Stimulated activated naive CD4-positive, alpha-beta T cell (primary cell): Measurements from ENCODE around the gene DIP2A.
"Not testable (repeated sequence)": the region's sequence is repeated elsewhere in the genome, so short reads cannot be mapped to it uniquely, and the experiment has no call there.

ENCODE experiments used
- DNase-seq, 6 experiments: peaks; one replicate each; lab custom pipeline; 2025; lab: John Stamatoyannopoulos, UW

DIP2A gene

GRCh38 chr21:46424621-46425020, 34.1 kb upstream of the DIP2A start:
- peak in 4 of 6 experiments; percentile 24 to 46 (median 29) for DNase-seq

DNA sequence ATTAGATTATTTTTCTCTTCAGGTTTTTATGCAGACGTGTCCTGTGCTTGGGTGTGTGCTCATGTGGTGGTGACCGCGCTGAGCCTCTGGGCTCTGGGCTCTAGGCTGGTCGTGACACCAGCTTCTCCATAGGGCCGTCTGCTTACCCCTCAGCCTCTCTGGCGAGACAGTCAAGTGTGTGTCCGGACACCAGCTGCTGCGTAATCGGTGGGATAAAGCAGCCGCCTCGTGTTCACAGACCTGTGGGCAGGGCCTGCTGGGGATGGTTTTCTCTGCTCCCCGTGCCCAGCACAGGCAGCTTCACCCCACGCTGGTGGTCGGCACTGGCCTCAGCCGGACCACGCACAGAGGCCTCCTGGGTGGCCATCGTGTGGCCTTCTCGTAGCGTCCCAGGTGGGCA, 33.6 kb upstream of the DIP2A start:
- DNase-seq = no peak

GRCh38 chr21:46425571-46425970, 33.1 kb upstream of the DIP2A start:
- DNase-seq = peak in 5 of 6 experiments; percentile 5 to 65 (median 41)

GRCh38 chr21:46426313-46427046, 32.2 kb upstream of the DIP2A start:
- no peak for DNase-seq

DNA sequence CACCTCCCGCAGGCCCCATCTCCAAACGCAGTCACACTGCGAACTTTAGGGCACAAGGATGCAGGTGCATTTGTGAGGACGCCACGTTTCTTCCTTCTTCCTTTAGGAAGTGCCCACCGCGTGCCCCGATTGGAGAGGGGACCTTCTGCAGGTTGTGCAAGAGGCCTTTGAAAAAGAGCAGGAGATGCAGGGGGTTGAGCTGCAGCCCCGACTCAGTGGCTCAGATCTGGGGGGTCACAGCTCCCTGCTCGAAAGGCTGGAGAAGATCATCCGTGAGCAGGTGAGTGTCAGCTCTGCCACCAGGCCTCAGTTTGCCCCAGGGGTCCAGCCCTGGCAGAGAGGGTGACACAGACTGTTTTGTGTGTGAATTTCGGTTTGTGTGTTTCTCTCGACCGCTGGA, 31.2 kb upstream of the DIP2A start:
- DNase-seq = no peak

DNA sequence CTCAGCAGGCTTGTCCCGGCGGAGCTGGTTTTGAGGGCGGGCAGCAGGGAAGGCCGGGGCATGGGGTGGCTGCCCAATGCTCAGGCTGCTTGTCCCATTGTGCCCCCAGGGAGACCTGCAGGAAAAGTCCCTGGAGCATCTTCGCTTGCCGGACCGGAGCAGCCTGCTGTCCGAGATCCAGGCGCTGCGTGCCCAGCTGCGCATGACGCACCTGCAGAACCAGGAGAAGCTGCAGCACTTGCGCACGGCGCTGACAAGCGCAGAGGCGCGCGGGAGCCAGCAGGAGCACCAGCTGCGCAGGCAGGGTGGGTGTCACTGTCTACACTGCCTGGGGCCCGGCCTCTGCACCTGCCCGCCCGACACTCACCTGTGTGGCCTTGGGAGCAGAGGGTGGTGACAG, 30.4 kb upstream of the DIP2A start:
- DNase-seq = no peak

DNA sequence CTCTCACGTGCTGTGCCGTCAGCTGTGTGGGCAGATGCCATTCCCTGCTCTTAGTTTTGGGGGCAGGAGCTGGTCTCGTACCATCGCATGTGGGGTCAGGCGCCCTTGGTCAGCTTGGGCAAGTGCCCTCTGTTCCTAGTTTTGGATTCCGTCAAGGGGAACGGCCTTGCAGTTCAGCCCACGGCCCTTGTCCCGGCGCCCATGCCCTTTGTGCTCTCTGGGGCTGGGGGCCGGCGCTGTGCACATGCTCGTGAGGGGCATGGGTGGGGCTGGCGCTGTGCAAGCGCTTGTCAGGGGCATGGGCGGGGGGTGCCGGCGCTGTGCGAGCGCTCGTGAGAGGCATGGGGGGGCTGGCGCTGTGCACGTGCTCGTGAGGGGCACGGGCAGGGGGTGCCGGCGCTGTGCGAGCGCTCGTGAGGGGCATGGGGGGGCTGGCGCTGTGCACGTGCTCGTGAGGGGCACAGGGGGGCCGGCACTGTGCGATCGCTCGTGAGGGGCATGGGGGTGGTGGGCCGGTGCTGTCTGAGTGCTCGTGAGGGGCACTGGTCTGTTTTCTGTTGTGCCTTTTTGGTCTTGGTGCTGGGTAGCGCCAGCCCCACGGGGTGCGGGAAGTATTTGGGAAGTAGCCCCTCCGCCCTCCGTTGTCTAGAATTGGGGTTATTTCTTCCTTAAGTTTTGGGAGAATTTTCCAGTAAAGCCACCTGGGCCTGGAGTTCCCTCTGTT, 29.5 kb upstream of the DIP2A start:
- DNase-seq = no peak

DNA sequence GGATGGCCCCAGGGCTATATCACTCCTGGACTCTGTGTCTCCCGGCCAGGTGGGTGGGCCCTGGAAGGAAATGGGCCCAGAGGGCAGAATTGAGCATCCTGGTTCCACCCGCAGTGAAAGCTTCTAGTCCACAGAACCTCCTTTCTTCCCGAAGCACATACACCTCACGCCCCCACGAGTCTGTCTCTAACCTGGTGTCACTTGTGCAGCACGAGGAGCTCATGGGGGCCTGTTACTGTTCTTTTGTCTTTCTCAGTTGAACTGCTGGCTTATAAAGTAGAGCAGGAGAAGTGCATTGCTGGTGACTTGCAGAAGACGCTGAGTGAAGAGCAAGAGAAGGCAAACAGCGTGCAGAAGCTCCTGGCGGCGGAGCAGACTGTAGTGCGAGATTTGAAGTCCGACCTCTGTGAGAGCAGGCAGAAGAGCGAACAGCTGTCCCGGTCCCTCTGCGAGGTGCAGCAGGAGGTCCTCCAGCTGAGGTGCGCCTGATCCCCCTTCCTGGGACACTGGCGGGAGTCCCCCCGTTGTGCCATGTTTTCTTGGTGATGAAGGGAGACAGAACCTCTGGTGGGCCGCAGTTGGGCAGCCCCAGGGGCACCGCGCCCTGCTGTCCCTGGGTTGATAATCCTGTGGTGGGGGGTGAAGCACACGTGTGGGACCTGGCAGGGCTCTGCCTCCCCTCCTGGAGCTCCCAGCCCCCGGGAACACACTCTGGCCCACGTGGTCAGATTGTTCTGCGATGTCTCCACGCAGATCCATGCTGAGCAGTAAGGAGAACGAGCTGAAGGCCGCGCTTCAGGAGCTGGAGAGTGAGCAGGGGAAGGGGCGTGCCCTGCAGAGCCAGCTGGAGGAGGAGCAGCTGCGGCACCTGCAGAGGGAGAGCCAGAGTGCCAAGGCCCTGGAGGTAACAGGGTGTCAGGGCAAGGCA, 28.7 kb upstream of the DIP2A start:
- DNase-seq = no peak

GRCh38 chr21:46431448-46431847, 27.2 kb upstream of the DIP2A start:
- DNase-seq = no peak

DNA sequence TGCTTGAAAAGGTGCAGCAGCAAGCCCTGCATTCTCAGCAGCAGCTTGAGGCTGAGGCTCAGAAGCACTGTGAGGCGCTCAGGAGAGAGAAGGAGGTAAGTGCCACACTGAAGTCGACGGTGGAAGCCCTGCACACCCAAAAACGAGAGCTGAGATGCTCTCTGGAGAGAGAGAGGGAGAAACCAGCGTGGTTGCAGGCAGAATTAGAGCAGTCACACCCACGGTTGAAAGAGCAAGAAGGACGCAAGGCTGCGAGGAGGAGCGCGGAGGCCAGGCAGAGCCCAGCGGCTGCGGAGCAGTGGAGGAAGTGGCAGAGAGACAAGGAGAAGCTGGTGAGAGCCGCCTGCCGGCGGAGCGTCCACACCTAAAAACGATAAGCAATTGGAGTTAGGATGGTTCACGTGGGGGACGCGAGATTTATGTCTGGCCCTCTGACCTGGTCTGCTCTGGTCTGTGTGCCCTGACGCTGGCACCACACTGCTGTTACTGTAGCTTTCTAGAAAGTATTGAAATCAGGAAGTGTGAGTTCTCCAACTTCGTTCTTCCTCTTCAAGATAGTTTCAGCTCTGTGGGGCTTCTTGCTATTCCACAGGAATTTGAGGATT, 26.7 kb upstream of the DIP2A start:
- no peak for DNase-seq

GRCh38 chr21:46433116-46433515, 25.6 kb upstream of the DIP2A start:
- not testable (repeated sequence) for DNase-seq

GRCh38 chr21:46434322-46434958, 24.3 kb upstream of the DIP2A start:
- no peak for DNase-seq

DNA sequence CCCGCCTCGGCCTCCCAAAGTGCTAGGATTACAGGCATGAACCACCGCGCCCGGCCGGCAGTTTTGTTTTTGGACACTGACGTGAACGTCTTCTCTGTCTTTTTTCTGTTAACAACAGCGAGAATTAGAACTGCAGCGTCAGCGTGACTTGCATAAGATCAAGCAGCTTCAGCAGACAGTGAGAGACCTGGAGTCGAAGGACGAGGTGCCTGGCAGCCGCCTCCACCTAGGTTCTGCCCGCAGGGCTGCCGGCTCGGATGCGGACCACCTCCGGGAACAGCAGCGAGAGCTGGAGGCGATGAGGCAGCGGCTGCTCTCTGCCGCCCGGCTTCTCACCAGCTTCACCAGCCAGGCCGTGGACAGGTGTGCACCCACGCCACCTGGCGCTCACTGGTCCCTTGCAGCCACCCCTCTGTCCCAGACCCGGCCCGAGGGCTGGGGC, 22.9 kb upstream of the DIP2A start:
- no peak for DNase-seq

DNA sequence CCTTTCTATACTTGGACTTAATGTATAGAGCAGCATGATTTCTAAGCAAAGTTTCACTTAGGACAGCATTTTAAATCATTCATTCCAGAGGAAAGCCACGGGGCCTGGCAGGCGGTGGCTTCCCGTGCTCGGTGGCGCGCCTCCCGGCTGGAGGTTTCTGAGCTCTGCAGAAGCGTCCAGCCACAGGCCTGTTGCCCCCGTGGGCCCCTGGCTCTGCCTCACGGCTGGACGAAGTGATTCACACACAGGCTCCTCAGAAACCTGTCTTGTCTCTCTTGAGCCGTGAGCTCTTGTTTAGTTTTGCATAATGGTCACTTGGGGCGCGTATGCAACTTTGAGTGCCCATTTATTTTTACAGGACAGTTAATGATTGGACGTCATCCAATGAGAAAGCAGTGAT, 22.1 kb upstream of the DIP2A start:
- no peak for DNase-seq

- DNase-seq = no peak
These were observed 21.6 kb upstream of the DIP2A start for GRCh38 chr21:46437096-46437498.

- no peak for DNase-seq
These were observed 21.2 kb upstream of the DIP2A start for GRCh38 chr21:46437511-46437910.

DNA sequence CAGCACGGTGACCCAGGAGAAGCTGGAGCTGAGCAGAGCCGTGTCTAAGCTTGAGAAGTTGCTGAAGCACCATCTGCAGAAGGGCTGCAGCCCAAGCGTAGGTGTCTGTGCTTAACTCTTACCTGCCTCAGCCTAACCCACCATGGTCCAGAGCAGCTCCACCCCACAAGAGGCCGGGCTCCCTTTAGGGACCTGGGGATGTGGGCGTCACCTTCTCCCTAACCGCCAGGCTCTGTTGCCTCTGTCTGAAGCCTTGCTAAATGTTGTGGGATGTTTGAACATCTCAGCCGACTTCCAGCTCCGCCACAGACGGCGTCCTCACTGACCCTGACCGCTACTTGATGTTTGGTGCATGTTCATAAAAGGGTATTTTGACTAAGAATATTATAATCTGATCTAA, 20.4 kb upstream of the DIP2A start:
- no peak for DNase-seq

DNA sequence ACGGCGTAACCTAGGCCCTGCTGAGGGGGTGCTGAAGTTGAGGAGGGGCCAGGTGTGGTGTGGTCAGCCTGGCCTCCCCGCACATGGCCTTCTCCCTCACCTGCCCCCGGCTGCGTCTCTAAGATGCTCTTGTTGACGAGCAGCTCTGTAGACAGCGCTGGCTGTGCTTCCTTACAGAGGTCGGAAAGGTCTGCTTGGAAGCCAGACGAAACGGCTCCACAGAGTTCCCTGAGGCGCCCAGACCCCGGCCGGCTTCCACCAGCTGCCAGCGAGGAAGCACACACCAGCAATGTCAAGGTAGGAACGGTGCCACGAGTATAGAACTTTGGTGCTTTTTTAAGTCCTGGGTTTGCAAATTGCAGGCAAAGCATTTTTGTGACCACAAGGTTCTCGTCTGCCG, 18.8 kb upstream of the DIP2A start:
- DNase-seq = no peak

DNA sequence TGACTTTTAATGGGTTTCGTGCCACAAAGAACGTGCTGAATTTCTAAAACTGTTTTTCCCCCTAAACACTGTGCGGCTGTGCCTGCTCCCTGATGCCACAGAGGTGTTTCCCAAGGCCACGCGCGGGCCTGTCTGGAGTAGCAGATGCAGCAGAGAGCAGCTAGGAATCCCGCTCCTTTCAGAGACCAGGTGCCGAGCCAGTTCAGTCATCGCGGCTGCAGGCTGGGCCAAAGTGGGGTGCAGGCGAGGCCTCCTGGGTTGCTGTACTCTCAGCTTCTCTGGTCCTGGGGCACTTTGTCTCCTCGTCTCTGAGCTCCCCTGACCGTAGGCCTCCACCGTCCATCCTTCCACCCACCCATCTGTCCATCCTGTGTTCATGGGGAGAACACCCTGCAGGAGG, 17.4 kb upstream of the DIP2A start:
- DNase-seq = no peak

- no peak for DNase-seq
These were observed 16.7 kb upstream of the DIP2A start for GRCh38 chr21:46441961-46442498.

- DNase-seq = no peak
These were observed 15.8 kb upstream of the DIP2A start for GRCh38 chr21:46442938-46443337.
